Muscle of back (tissue), 11 donors: ENCODE data around the gene DNAH2. TPM values are rescaled to one million over a fixed set of nuclear protein-coding genes. Genes with fewer than 3 reads are reported as not detected.
A peak's percentile ranks its signal among the peaks of the same experiment; 100 is the strongest.
"Not testable (repeated sequence)": the region's sequence is repeated elsewhere in the genome, so short reads cannot be mapped to it uniquely, and the experiment has no call there.

ENCODE experiments used
- DNase-seq, 3 donors: peaks; one replicate each; pipeline versions ENCODE4 v3.0.0 to v3.0.0-alpha.2; 2013
- polyA plus RNA-seq, 10 donors: library from polyadenylated mRNA; unstranded; fragments of 120-200 nt; gene quantifications; one replicate each; pipeline ENCODE4 v1.2.1, GENCODE V29; 2013; ENCODE audit not compliant: insufficient read length in 10 of 10

The DNAH2 gene
- polyA plus RNA-seq, 10 donors: 2.1 to 7.3 (median 4.6) TPM

DNA sequence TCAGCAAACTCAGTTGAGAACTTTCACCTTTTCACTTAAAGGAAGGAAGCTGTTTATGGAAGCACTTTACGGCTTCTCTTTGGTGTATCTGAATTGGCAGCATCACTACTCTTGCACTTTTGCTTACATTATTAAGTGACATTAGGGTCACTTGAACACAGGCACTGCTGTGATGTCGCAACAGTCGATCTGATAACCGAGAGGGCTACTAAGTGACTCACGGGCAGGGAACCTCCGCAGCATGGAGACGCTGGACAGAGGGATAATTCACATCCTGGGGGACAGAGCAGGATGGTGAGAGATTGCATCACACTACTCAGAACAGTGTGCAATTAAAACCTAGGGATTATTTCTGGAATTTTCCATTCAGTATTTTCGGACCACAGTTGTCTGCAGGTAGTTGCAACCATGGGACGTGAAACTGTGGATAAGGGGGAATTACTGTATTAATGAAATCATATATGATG lies 56.5 kb downstream of the DNAH2 start:
- DNase-seq: no peak

GRCh38 chr17:7775051-7775450 lies 57.5 kb downstream of the DNAH2 start:
- DNase-seq: no peak

- DNase-seq: no peak
These were observed 59.5 kb downstream of the DNAH2 start for GRCh38 chr17:7777017-7777416.

DNA sequence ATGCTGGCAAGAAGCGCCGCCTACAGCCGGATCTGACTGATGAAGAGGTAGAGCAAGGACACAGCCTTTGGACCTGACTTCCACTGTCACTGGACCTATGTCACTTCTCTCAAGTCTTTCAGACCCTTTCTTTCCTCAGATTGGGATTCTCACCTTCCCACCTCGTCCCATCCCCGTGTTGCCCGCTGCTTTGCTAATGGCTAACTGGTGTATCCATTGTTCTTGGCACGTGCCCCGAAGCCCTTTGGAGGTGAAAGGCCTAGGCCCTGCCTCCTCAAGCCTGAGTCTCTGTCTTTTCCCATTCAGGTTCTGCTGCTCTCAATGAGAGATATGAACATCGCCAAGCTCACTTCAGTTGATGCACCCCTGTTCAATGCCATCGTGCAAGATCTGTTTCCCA lies 63.2 kb downstream of the DNAH2 start:
- no peak for DNase-seq

- no peak for DNase-seq
These were observed 63.9 kb downstream of the DNAH2 start for GRCh38 chr17:7781429-7781828.

DNA sequence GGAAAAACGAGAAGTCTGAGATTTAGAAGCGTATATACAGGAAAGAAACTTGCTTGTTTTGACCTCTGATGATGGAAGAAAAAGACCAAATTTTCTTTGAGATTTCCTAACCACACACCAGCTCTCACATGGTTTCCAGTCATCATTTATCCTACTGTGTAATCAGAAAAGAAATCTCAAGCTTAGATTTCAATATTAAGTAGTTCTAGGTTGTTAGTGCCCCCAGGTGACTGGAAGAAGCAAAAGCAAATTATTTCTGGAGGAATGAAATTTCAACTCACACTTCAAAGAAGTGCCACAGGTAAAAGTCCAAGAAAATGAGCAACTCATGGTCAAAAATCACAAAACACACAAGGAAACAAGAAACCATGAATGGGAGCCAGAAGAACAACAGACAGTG lies 64.7 kb downstream of the DNAH2 start:
- DNase-seq: no peak

DNA sequence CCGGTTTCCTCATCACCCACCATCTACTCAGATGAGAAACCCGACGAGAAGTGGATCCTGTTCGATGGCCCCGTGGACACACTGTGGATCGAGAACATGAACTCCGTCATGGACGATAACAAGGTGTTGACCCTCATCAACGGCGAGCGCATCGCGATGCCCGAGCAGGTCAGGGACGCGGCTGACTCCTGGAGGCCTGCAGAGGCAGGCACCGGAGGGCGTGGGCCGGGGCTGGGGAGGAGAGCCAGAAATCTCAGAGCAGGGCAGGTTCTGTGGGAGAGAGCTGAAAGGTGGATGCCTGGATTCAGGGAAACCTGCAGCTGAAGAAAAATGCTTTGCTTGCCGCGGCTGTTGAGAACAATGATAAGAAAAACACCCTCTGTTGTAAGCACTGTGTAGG lies 69.3 kb downstream of the DNAH2 start:
- no peak for DNase-seq

DNA sequence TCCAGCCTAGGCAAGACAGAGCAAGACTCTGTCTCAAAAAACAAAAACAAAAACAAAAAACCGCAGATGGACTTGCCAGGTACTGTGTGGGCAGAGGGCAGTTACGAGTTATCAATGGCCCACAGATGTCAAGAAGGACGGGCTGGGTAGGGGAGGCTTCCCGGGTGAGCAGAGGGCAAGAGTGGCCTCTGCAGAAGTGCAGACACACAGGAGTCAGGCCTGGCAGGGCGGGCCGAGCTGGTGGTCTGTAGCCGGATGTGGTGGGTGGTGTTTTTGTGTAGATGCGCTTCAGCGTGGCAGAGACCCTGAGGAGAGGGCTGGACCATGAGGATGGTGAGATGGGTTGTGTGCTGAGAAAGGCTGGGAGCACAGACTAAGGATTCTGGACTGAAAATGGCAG lies 71.6 kb downstream of the DNAH2 start:
- no peak for DNase-seq

GRCh38 chr17:7790150-7790549 lies 72.6 kb downstream of the DNAH2 start:
- no peak for DNase-seq

DNA sequence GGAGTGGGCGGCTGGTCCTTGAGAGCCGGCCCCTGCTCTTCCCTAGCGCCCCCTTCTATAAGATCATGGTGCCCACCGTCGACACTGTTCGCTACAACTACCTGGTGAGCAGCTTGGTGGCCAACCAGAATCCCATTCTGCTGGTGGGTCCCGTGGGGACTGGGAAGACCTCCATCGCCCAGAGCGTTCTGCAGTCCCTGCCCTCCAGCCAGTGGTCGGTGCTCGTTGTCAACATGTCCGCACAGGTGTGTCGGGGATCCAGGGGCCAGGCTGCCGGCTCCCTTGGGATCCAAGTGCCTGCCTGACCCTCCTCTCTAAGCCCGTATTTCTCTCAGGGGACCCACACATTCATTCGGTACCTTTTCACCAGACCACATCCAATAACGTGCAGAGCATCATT lies 75.1 kb downstream of the DNAH2 start:
- no peak for DNase-seq

GRCh38 chr17:7794075-7794663 lies 76.6 kb downstream of the DNAH2 start:
- no peak for DNase-seq

GRCh38 chr17:7797976-7798375 lies 80.4 kb downstream of the DNAH2 start:
- DNase-seq: no peak

- no peak for DNase-seq
These were observed 81.3 kb downstream of the DNAH2 start for GRCh38 chr17:7798839-7799238.

DNA sequence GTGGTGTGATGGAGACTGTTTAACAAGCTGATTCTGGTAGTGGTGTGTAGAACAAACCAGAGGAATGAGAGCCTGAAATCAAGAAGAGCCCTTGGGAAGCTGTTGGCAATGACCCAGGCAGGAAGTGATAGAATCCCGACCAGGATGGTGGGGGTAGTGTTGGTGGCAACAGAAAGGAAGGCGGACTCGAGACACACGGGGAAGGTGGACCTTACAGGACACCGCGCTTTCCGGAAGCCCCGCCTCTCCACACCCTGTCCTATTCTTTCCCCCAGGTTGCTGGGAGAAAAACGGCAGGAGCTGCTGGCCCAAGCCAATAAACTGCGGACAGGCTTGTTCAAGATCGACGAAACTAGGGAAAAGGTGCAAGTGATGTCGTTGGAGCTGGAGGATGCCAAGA lies 86.4 kb downstream of the DNAH2 start:
- DNase-seq: peak in 1 of 3 donors; percentile 36

- no peak for DNase-seq
These were observed 89.0 kb downstream of the DNAH2 start for GRCh38 chr17:7806587-7806986.

DNA sequence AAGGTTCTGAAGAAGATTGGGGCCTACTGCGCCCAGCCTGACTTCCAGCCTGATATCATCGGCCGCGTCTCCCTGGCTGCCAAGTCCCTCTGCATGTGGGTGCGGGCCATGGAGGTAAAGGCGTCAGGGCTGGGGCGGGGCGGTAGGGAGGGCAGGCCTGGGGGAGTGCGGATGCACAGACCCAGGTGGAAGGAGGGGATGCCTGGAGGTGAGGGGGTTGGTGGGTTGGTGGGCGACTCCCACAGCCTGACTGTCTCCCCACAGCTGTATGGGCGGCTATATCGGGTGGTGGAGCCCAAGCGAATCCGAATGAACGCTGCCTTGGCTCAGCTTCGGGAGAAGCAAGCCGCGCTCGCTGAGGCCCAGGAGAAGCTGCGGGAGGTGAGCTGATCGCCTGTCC lies 89.7 kb downstream of the DNAH2 start:
- no peak for DNase-seq

- DNase-seq: no peak
These were observed 91.7 kb downstream of the DNAH2 start for GRCh38 chr17:7809086-7809790.

DNA sequence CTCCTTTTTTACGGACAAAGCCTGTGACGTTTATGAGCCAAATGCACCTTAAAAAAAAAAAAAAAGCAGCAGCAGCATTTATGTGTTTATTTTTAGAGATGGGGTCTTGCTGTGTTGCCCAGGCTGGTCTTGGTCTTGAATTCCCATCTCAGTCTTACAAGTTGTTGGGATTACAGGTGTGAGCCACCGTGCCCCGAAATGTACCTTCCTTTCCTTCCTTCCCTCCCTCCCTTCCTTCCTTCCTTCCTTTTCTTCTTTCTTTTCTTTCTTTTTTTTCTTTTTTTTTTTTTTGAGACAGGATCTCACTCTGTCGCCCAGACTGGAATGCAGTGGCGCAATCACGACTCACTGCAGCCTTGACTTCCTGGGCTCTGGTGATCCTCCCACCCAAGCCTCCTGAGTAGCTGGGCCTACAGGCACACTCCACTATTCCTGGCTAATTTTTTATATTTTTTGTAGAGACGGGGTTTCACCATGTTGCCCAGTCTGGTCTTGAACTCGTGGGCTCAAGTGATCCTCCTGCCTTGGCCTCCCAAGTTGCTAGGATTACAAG lies 92.3 kb downstream of the DNAH2 start:
- not testable (repeated sequence) for DNase-seq

GRCh38 chr17:7811251-7811650 lies 93.7 kb downstream of the DNAH2 start:
- DNase-seq: no peak

DNA sequence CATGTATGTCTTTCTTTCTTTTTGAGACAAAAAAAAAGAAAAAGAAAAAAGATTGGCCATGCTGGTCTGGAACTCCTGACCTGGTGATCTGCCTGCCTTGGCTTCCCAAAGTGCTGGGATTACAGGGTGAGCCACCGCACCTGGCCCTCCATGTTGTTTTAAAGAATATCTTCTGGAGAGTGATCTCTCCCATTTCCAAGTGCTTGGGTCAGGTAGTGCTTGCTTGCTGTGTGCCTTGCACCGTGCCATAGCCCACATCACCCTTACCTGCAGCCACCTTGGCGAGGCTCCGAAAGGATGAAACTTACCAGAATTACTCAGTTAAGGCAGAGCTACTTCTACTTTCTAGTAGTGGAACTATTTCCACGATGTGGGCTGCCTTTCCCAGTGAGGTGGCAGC lies 97.4 kb downstream of the DNAH2 start:
- DNase-seq: no peak

DNA sequence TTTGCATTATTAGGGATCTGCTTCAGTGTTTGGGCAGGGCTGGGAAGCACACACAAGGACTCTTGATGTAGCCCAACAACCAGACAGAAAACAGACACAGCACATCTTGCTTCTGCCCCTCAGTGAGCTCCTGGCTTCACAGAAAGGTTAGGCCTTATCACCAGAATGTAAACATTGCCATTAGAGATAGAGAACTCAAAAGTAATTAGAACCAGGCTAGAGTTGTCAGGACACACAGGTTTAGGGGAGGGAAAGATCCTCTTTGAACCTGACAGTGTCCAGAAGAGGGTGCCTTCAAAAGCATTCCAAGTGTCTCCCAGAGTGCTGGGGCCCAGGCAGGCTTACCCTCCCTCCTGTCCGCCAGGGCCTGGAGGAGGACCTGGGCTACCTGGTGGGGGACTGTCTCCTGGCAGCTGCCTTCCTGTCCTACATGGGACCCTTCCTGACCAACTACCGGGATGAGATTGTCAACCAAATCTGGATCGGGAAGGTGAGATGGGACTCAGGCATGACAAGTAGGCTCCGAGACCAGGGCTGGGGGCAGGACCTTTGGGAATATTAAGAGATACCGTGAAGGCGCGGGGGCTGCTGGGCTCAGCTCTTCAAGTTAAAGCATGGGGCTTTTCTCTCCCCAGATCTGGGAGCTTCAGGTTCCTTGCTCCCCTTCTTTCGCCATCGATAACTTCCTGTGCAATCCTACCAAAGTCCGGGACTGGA lies 99.5 kb downstream of the DNAH2 start:
- no peak for DNase-seq

DNA sequence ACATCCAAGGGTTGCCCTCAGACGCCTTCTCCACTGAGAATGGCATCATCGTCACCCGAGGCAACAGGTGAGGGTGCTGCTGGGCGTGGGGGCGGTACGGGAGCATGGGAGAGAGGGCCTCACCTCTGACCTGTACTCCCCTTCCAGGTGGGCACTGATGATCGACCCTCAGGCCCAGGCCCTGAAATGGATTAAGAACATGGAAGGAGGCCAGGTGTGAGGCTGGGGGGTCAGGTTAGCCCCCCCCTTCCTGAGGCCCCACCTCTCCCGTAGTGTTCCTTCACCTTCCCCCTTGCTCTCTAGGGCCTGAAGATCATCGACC lies 100.1 kb downstream of the DNAH2 start:
- no peak for DNase-seq

DNA sequence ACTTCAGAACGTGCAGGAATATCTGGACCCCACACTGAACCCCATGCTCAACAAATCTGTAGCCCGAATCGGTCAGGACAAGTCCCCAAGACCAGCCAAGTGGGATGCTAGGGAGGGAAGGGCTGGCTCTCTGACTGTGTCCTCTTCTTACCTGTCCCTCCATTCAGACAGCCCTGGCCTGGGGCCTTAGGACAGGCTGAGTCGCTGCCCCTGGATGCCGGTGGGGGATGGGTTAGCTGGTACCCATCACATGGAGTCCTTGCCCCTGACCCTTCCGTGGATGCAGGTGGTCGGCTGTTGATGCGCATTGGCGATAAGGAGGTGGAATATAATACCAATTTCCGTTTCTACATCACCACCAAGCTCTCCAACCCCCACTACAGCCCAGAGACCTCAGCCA lies 100.5 kb downstream of the DNAH2 start:
- no peak for DNase-seq
